ENCODE measurements around the gene PRKCE.

- TF ChIP-seq ZNF274 (IDR thresholded peaks at IDR 0.05; ENCODE audit: low read depth, low read length): no peak
- TF ChIP-seq YY1 (IDR thresholded peaks at IDR 0.05; ENCODE audit: insufficient read depth, insufficient read length): no peak
Observed at GRCh38 chr2:45834372-45834771, 182.9 kb downstream of the PRKCE start.

Measured in NT2/D1 (cell line).